PC-9 (cell line): ENCODE results near the gene STK35. TPM values are rescaled to one million over a fixed set of nuclear protein-coding genes. Genes with fewer than 3 reads are reported as not detected.

Source experiments
- BruUV-seq: library from RNA; stranded (reverse); fragments of 400-500 nt; replicated peaks from 2 replicates; lab custom pipeline; 2021; lab: Mats Ljungman, UMichigan
- CTCF ChIA-PET: fragments of 300-600 bp; sonication (Branson Sonifier 250); formaldehyde crosslinking; loops from one replicate; lab custom pipeline; 2022; ENCODE audit warnings: antibody characterized with exemption; lab: Charles Lee
- POLR2A ChIA-PET: fragments of 300-600 bp; sonication (Branson Sonifier 250); formaldehyde crosslinking; loops from one replicate; lab custom pipeline; 2022; ENCODE audit warnings: antibody characterized with exemption; ENCODE audit not compliant: unreplicated experiment; lab: Charles Lee
- DNase-seq, 2 experiments: peaks; one replicate each; pipeline versions ENCODE4 v3.0.0 to v3.0.0-alpha.2; 2015 to 2022; ENCODE audit warnings: mixed read lengths in 1 of 2
- H2AFZ ChIP-seq: fragments of 200-600 bp; sonication (generic); 2 replicates; pipeline ENCODE4 v1.8.1; 2017; ENCODE audit warnings: antibody characterized with exemption
- H3F3A ChIP-seq: fragments of 200-600 bp; sonication (generic); 2 replicates; pipeline ENCODE4 v1.8.1; 2017; ENCODE audit warnings: antibody characterized with exemption, mild to moderate bottlenecking, low read depth; ENCODE audit not compliant: insufficient read depth
- H3K27ac ChIP-seq: fragments of 200-600 bp; sonication (generic); 2 replicates; pipeline ENCODE4 v1.6.1; 2016; ENCODE audit warnings: mixed run types
- H3K27me3 ChIP-seq: fragments of 200-600 bp; sonication (generic); 2 replicates; pipeline ENCODE4 v1.6.1; 2016; ENCODE audit warnings: low read depth, mixed run types; ENCODE audit not compliant: insufficient read depth
- H3K36me3 ChIP-seq: fragments of 200-600 bp; sonication (generic); 2 replicates; pipeline ENCODE4 v1.6.1; 2016; ENCODE audit warnings: low read depth, mixed run types
- H3K4me1 ChIP-seq: fragments of 200-600 bp; sonication (generic); replicated peaks from 2 replicates; pipeline ENCODE4 v1.6.1; 2016; ENCODE audit warnings: mixed run types; ENCODE audit not compliant: insufficient read depth
- H3K4me2 ChIP-seq: fragments of 200-600 bp; sonication (generic); 2 replicates; pipeline ENCODE4 v1.6.1; 2017; ENCODE audit warnings: mixed run types
- H3K4me3 ChIP-seq: fragments of 200-600 bp; sonication (generic); 2 replicates; pipeline ENCODE4 v1.6.1; 2016; ENCODE audit warnings: mixed run types
- H3K79me2 ChIP-seq: fragments of 200-600 bp; sonication (generic); 2 replicates; pipeline ENCODE4 v1.6.1; 2017; ENCODE audit warnings: low read depth, mixed run types
- H3K9me2 ChIP-seq: fragments of 200-600 bp; sonication (generic); 2 replicates; pipeline ENCODE4 v1.8.1; 2017; ENCODE audit warnings: mild to moderate bottlenecking; ENCODE audit not compliant: insufficient read depth
- H3K9me3 ChIP-seq: fragments of 200-600 bp; sonication (generic); 2 replicates; pipeline ENCODE4 v1.8.1; 2016; ENCODE audit warnings: low read depth; ENCODE audit not compliant: insufficient read depth
- H4K20me1 ChIP-seq: fragments of 200-600 bp; sonication (generic); 2 replicates; pipeline ENCODE4 v1.8.1; 2017; ENCODE audit not compliant: insufficient read depth
- EZH2 ChIP-seq: fragments of 200-600 bp; sonication (generic); IDR thresholded peaks from 2 replicates; pipeline ENCODE4 v1.8.0; 2017; ENCODE audit warnings: antibody characterized with exemption, low read depth
- intact Hi-C: fragments of 100-400 bp; cut with micrococcal nuclease; formaldehyde crosslinking; loops from one replicate; pipeline ENCODE4 v1.10.0; 2022; ENCODE audit not compliant: unreplicated experiment
- total RNA-seq: library from RNA; stranded (reverse); gene quantifications from 2 replicates; pipeline ENCODE4 v1.2.3, GENCODE V29; 2021
- TF ChIP-seq, protein P1 (sequence below): fragments of 200-600 bp; sonication (generic); conservative IDR thresholded peaks from 2 replicates; pipeline ENCODE4 v1.6.1; 2017; ENCODE audit warnings: mixed run types, antibody characterized with exemption, mild to moderate bottlenecking, moderate library complexity

Gene STK35
- total RNA-seq, 1 experiment from 2014 or later = 36.7 TPM

DNA sequence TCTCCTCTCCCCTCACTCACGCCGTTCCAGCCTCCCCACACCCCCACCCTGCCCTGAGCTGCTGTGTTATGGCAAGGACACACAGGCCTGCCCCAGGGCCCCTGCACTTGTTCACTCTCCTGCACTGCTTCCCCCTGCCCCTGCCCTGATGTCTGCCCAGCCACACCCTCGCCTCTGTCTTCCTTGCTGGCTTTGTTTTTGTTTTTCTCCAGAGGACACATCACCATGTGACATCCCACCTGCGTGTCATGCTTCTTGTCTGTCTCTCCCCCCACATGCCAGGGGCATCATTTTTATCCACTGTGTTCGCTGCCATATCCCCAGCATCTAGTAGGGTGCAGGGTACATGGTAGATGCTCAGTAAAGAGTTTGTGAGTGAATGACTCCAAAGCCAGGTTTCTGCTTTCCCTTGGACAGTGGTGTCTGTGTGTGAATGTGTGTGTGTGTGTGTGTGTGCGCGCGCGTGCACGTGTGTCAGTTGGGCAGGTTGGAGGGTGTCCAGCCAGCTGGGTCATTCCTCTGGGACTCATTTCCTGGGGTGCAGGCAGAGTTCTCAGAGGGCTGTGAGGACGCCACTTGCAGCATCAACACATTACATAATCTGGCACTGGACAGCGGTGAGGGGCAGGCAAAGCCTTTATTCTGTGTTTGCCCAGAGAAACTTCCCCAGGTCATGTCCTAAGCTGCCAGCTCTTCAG is 60.6 kb downstream of the STK35 start:
- TF ChIP-seq, protein P1, sequence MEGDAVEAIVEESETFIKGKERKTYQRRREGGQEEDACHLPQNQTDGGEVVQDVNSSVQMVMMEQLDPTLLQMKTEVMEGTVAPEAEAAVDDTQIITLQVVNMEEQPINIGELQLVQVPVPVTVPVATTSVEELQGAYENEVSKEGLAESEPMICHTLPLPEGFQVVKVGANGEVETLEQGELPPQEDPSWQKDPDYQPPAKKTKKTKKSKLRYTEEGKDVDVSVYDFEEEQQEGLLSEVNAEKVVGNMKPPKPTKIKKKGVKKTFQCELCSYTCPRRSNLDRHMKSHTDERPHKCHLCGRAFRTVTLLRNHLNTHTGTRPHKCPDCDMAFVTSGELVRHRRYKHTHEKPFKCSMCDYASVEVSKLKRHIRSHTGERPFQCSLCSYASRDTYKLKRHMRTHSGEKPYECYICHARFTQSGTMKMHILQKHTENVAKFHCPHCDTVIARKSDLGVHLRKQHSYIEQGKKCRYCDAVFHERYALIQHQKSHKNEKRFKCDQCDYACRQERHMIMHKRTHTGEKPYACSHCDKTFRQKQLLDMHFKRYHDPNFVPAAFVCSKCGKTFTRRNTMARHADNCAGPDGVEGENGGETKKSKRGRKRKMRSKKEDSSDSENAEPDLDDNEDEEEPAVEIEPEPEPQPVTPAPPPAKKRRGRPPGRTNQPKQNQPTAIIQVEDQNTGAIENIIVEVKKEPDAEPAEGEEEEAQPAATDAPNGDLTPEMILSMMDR = no peak
- no peak for TF ChIP-seq EZH2
- ChIA-PET CTCF (no interaction called here), POLR2A (no interaction called here)
- Histone ChIP-seq H4K20me1 (no peaks in the 10 kb centered on the region), H3K4me2 (no peak overlapping the region), H3K27ac (no peak overlapping the region), H3F3A (no peaks in the 10 kb centered on the region), H3K4me1 (no peaks in the 10 kb centered on the region), H2AFZ (no peak overlapping the region), H3K9me3 (no peaks in the 10 kb centered on the region), H3K79me2 (no peaks in the 10 kb centered on the region), H3K4me3 (no peak overlapping the region), H3K27me3 (no peaks in the 10 kb centered on the region), H3K36me3 (no peaks in the 10 kb centered on the region), H3K9me2 (no peaks in the 10 kb centered on the region)
- intact Hi-C loops = no loop called here
- no peak for DNase-seq
- BruUV-seq = no TSS peak

DNA sequence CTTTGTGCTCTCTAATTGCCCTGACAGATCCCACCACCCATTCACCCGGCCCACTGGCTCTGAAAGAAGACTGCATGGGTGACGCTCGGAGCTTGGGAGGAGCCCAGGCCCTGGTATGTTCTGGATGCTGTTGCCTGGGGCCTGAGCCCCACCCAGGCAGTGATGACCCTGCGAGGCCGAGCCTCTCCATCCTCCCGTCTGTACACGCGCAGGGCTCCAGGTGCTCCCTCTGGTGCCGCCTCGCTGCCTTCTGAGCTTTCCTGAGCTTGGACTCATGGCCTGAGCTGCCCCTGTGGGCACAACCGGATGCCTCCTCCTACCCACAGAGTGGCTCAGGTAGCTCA is 61.2 kb downstream of the STK35 start:
- no peak for DNase-seq
- no peaks in the 10 kb centered on the region for H3K9me3 ChIP-seq
- no peak overlapping the region for H3K4me3 ChIP-seq
- ChIA-PET POLR2A (no interaction called here), CTCF (no interaction called here)
- H3K4me1 ChIP-seq = no peaks in the 10 kb centered on the region
- no peak overlapping the region for H3K27ac ChIP-seq
- H3K9me2 ChIP-seq = no peaks in the 10 kb centered on the region
- no peak overlapping the region for H2AFZ ChIP-seq
- H3K36me3 ChIP-seq = no peaks in the 10 kb centered on the region
- no peaks in the 10 kb centered on the region for H3K79me2 ChIP-seq
- intact Hi-C loops = no loop called here
- H3K4me2 ChIP-seq = no peak overlapping the region
- H3F3A ChIP-seq = no peaks in the 10 kb centered on the region
- TF ChIP-seq, protein P1 = no peak
- no peak for TF ChIP-seq EZH2
- H3K27me3 ChIP-seq = no peaks in the 10 kb centered on the region
- H4K20me1 ChIP-seq = no peaks in the 10 kb centered on the region
- BruUV-seq = no TSS peak

DNA sequence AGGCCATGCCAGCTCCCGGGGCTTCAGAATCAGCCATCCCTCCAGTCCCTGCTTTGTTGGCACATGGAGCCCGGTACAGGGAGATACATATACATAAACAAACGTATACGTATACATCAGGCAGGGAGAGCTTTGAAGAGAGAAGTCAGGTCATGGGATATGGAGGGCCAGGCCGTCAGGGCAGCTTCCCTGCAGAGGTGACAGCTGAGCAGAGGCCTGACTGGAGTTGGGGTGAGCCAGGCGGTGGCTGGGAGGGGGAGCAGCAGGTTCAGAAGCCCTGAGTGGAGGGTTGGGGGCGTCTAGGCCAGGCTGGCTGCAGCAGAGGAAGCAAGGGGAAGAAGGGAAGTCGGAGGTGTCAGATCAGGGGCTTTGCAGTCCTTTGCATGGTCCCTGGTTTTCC is 61.7 kb downstream of the STK35 start:
- Histone ChIP-seq H3F3A (no peaks in the 10 kb centered on the region), H3K4me1 (no peaks in the 10 kb centered on the region), H3K4me3 (no peak overlapping the region), H3K79me2 (no peaks in the 10 kb centered on the region), H4K20me1 (no peaks in the 10 kb centered on the region), H3K36me3 (no peaks in the 10 kb centered on the region), H3K27me3 (no peaks in the 10 kb centered on the region), H3K27ac (no peak overlapping the region), H3K9me2 (no peaks in the 10 kb centered on the region), H2AFZ (no peak overlapping the region), H3K4me2 (no peak overlapping the region), H3K9me3 (no peaks in the 10 kb centered on the region)
- no TSS peak for BruUV-seq
- no peak for TF ChIP-seq EZH2
- TF ChIP-seq, protein P1 = no peak
- ChIA-PET CTCF (no interaction called here), POLR2A (no interaction called here)
- intact Hi-C loops = no loop called here
- DNase-seq = no peak
